Cerebellar cortex (tissue), 1 donor: ENCODE measurements around the gene NDUFAF2.
"Not testable (repeated sequence)": the region's sequence is repeated elsewhere in the genome, so short reads cannot be mapped to it uniquely, and the experiment has no call there.

Experiments used
- DNase-seq: peaks from one replicate; pipeline ENCODE4 v3.0.0-alpha.2; 2015; ENCODE audit warnings: low spot score

The NDUFAF2 gene, protein sequence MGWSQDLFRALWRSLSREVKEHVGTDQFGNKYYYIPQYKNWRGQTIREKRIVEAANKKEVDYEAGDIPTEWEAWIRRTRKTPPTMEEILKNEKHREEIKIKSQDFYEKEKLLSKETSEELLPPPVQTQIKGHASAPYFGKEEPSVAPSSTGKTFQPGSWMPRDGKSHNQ

DNA sequence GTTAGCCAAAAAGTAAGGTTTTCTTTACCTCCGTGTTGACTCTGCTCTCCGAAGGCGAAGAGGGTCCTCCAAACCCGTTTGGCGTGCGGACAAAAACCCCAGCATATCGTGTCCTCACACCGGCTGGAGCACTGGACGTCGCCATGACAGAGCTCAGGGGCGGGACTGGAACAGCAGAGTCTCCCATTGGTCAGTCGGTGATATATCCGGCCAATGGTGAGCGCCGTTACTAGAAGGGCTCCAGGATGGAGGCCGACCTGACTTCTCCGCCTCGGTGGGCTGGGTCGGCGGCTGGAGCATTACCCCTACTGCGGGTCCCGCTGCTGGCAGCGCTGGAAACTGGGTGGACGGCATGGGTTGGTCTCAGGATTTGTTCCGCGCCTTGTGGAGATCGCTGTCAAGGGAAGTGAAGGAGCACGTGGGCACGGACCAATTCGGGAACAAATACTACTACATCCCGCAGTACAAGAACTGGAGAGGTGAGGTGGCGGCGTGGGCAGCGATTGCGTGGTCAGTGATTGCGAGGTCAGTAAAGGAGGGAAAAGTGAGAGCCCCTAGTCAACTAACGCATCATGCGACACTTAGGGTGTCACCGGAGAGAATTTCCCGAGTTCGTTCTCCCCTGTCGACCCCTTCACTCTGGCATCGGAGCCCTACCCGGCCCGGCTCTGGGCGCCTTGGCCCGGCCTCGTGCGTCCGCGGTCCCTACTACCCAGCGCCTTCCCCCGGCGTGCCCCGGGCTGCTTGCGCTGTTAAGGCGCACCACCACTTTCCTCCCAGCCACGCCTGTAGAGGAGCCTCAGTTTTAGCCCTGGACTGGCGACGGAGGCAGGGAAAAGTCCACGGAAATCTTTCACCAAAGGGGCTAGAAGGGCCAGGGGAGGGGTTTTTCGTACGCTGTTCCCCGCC, at the start of gene NDUFAF2, which contains the start of gene ERCC8:
TSS of gene NDUFAF2 (plus strand) at position 302 of the 909 bp plus-strand sequence. CDS start at position 353, 51 bp downstream.
TSS of gene ERCC8 (minus strand) at position 167 of the 909 bp plus-strand sequence. CDS start at position 105, 62 bp downstream.
- DNase-seq: peak; percentile 96

DNA sequence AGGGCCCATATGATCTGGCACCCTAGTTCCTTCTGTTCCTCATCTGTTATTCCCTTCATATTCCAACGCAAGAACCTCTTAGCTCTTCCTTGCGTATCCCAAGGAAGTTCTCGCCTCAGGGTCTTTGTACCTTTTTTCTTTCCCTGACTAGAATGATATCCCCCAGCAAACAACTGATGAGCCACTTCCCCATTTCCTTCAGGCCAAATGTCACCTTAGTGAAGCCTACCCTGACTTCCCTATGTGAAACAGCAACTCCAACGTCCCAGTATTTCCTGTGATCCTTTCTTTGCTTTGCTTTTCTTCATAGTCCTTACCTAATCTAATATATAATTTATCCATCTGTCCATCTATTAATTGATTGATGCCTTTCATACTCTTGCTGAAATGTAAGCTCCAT, 48.0 kb upstream of the NDUFAF2 start:
- no peak for DNase-seq

DNA sequence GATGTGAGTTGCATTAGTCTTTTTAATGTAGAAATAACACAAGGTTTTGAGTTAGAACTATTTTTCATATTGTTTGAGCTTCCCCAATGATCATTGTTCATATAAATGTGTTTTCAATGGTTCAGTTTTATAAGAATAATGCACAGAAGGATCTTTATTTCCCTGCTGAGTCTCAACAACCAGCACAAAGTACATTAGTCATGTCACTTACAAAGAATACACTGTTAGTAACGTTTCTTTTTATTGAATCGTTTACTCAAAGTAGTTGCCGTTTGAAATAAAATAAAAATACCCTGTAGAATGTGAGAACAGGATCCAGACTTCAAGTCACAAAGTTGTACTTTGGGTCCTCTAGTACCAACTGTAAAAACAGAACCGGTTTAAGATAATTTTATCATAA, 41.6 kb upstream of the NDUFAF2 start:
- no peak for DNase-seq

DNA sequence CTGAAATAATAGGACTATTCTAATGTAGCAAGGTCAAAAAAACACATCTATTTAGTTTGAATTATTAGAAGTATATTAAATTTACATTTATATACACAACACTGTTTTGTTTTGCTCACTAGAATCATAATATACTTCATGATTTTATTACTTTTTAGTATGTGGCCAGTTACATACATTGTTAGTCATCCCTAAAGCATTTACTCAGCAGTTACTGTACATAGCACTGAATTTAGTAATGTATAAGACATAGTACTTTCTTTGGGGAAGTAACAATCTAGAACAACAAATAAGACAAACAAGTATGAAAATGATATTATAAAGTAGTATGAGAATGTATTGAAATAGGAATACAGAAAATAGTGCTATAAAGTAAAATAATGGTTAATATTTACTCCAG, 28.4 kb upstream of the NDUFAF2 start:
- DNase-seq: no peak

DNA sequence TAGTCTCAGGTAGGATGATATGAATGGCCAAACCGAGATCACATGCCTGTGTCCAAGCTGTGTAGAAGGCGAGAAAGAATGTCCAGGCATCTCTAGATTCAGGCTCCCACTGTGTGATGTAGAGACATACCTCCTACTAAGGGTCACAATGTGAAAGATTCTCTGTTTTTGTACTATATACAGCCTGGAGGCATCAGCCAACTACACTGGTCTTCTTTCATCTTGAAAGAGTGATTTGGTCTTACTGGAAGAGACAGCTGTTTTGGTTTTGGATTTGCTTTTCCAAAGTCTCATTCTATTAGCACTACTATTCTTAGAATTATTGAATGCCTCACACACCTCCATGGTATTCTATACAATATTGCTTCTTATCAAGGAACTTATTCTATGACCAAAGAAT, 26.5 kb upstream of the NDUFAF2 start:
- no peak for DNase-seq

DNA sequence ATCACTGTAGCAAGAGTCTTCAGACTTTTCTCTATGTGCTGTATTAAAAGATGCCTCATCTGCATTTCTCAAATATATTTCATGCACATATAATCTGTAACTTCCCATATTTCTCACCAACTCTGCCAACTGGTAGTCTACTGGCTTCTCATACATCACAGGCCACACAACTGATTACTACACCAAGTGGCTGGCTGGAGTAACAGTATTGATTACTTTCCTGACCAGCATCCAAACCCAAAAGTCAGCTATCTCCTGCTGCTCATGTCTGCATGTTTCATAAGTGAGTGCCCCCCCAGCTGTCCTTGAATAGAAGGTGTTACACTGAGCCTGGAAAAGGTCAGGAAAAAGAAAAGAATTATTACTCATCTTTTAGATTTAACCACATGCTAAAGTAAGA, 17.6 kb upstream of the NDUFAF2 start:
- no peak for DNase-seq

DNA sequence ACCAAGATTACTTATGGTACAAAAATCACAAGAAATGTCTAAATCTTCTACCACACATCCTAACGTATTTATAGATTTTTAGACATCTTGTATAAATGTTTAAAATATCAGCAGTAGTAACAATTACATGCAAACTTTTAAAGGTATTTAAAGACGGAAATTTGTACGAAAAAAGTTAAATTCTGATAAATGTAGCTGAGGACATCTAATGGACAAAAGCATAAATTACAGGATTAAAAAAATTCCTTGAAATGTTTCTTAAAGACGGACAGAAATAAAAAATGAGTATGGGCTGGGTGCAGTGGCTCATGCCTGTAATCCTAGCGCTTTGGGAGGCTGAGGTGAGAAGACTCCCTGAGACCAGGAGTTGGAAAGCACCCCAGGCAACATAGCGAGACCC, 16.0 kb upstream of the NDUFAF2 start:
- DNase-seq: no peak

DNA sequence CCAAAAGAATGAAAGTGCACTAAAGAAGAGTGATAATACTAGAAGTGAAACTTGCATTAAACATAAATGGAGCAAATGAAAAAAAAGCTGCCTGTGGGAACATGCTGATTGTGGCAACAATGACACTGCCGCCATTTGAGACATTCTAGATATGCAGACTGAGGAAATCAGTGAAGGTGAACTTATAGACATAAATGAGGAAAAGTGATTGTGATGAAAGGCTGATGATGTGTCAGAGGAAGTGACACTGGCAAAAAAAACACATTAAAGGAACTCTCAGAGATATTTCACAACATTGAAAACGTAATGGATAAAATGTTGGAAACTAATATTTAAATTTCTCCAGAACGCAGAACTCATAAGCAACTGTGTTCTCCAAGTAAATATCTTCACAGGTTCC, 1.4 kb upstream of the NDUFAF2 start:
- DNase-seq: no peak

DNA sequence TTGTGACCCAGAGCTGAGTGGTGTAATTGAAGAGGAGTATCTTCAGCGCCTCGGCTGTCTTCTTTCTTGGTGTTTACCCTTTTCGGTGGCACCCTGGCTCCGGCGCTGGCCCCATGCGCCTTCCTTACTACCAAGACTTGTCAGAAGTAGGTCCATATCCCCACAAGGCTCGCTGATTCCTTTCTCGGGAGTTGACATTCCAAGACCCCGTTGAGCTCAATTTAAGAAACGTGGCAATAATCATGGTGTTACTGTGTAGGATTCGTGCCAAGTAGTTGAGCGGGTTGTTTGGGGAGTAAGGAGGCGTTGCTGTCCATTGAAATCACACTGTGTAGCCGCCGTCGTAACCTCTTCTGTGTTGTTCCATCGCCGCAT, 795 bp downstream of the NDUFAF2 start:
- peak; percentile 59 for DNase-seq

DNA sequence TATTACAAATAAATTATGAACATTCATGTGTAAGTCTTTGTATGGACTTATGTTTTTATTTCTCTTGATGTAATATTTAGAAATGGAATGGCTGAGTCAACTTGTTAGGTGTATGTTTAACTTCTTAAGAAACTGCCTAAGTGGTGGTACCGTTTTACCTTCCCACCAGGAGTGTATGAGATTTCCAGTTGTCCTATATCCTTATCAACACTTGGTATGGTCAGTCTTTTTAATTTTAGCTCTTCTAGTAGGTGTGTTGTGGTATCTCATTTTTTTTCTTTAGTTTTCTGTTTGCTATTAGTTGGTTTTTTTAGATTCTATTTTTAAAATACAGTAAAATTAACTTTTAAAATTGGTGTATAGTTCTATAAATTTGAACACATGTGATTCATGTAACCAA, 3.7 kb downstream of the NDUFAF2 start:
- DNase-seq: no peak

DNA sequence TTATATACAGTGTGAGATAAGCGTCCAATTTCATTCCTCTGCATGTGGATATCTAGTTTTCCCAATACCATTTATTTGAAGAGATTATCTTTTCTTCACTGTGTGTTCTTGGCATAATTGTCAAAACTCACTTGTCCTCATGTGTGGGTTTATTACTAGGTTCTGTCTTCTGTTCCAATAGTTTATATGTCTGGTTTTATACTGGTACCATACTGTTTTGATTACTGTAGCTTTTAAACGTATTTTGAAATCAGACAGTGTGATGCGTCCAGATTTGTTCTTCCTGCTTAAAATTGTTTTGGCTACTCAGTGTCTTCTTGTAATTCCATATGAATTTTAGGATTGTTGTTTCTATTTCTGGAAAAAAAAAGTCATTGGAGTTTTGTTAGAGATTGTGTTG, 10.2 kb downstream of the NDUFAF2 start:
- DNase-seq: no peak

DNA sequence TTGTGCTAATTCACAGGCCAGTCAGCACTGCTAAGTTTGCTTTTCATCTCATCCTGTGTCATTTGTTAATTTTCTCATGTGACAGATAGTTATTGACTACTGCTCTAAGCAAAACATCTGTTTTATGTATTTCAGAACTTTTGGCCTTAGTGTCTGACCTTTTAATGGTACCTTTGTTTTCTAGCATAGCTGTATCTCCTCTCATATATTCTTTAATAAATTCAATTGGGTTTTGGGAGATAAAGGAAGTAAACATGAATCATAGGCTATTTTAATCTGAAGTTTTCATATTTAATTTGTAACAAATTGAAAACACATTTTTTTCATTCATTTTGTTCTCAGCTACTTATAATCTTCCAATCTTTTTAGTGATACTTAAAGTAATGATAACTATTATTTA, 13.1 kb downstream of the NDUFAF2 start:
- no peak for DNase-seq

DNA sequence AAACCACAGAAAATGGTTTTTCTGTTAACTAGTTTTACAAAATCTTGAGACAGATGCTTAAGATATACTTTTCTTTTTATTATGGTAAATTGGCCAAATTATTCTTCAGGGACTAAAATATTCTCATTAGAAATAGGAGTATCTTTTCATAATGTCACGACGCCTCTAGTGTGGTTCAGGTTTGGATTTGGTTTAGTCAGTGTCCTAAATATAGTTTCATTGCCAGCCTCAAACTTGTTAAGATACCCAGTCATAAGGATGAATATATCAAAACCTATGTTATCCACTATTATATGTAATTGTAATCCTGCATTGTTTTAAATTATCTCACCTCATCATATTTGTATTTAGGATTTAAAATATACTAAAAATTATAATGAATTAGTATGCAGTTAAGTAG, 13.7 kb downstream of the NDUFAF2 start:
- no peak for DNase-seq

DNA sequence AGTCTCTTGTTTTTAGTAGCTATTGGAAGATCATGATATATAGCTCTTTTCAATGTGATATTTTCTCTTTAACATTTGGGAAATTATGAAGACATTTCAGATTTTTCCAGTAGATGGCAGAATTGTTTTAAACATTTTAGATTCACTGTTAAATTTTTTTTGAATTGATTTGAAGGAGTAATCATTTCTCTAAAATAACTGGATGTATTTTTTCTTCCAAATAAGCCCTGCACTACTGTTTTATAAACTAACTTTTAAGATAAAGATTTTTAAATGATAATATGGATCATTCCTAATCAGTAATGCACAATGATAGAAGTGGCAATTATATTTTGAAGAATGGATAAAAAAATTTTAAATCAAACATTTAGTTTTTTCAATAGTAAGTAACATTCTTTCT, 14.2 kb downstream of the NDUFAF2 start:
- DNase-seq: peak; percentile 33

DNA sequence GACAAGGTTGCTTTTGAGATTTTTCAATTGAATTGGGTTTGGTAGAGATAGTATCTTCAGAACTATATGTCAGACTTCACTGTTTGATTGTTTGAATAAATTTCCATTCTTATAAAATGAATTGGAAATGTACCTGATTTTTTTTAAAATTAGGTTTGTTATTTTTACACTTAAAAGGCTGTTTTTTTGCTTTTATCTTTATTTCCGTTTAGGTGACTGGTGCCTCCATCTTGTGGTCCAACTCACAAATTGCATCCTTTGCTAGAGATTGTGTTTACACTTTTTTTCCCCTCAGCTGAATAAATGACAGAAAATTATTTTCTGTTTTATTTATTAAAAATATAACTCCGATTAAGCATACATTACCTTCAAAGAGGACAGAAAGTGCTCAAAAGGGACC, 15.6 kb downstream of the NDUFAF2 start:
- peak; percentile 20 for DNase-seq

DNA sequence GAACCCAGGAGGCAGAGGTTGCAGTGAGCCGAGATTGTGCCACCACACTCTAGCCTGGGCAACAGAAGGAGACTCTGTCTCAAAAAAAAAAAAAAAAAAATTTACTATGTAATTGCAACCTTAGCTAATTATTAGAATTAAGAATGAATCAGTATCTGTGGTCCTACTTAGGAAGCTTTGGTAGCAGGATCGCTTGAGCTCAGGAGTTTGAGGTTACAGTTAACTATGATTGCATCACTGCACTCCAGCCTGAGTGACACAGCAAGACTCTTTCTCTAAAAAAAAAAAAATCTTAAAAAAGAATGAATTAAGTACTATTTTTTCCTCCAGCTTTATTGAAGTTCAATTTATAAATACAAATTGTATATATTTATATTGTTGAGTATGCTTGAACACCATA, 16.7 kb downstream of the NDUFAF2 start:
- no peak for DNase-seq

DNA sequence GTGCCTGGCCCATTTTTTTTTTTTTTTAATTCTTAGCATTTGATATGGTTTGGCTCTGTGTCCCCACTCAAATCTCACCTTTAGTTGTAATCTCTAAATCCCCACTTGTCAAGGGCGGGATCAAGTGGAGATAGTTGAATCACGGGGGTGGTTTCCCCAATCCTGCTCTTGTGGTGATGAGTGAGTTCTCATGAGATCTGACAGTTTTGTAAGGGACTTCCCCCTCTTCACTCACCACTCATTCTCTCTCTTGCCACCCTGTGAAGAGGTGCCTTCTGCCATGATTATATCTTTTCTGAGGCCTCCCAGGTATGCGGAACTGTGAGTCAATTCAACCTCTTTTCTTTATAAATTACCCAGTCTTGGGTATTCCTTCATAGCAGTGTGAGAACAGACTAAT, 27.2 kb downstream of the NDUFAF2 start:
- no peak for DNase-seq

DNA sequence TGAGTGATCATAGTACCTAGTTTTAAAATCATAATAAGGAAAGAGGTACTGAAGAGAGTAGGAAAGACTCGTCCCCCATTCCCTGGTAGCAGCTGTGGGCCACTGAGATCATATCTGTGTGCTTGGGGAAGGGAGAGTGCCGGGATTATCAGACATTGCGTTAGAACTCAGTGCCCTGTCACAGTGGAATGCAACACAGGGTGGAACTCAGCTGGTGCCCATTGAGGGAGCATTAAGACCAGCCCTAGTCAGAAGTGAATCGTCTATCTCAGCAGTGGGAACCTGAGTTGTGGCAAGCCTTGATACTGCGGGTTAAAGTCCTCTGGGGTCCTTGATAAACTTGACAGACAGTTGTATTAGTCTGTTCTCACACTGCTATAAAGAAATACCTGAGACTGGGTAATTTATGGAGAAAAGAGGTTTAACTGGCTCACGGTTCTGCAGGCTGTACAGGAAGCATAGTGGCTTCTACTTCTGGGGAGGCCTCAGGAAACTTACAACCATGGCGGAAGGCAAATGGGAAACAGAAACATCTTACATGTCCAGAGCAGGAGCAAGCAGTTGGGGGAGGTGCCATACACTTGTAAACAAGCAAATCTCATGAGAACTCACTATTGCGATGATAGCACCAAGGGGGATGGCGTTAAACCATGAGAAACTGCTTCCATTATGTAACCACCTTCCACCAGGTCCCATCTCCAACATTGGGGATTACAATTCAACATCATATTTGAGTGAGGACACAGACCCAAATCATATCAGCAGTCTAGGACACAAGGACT, 33.1 kb downstream of the NDUFAF2 start:
- no peak for DNase-seq

DNA sequence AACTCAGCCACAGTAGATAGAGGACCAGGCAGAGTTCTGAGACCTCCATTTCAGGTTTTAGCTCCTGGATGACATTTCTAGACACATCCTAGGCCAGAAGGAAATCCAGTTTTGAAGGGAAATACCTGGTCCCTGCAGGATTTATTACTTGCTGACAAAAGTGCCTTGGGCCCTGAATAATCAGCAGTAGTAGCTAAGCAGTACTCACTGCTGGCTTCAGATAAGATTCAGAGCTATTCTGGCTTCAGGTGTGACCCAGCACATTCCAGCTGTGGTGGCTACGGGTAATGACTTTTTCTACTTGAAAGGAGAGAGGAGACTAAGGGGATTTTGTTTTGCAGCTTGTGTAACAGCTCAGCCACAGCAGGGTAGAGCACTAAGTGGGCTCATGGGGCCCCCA, 34.0 kb downstream of the NDUFAF2 start:
- no peak for DNase-seq

DNA sequence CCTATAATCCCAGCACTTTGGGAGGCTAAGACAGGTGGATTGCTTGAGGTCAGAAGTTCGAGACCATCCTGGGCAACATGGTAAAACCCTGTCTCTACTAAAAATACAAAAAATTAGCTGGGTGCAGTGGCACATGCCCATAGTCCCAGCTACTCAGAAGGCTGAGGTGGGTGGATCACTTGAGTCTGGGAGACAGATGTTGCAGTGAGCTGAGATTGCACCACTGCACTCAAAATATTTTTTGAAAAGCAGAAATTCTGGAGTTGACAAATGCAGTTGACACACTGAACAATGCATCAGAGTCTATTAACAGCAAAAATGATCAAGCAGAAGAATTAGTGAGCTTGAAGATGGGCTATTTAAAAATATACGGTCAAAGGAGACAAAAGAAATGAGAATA, 35.5 kb downstream of the NDUFAF2 start:
- no peak for DNase-seq

DNA sequence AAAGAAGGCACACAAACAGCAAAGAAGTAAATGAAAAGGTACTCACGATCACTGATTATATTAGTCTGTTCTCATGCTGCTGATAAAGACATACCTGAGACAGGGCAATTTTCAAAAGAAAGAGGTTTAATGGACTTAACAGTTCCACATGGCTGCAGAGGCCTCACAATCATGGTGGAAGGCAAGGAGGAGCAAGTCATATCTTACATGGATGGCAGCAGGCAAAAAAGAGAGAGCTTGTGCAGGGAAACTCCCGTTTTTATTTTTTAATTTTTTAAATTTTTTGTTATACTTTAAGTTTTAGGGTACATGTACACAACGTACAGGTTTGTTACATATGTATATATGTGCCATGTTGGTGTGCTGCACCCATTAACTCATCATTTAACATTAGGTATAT, 37.1 kb downstream of the NDUFAF2 start:
- DNase-seq: not testable (repeated sequence)

DNA sequence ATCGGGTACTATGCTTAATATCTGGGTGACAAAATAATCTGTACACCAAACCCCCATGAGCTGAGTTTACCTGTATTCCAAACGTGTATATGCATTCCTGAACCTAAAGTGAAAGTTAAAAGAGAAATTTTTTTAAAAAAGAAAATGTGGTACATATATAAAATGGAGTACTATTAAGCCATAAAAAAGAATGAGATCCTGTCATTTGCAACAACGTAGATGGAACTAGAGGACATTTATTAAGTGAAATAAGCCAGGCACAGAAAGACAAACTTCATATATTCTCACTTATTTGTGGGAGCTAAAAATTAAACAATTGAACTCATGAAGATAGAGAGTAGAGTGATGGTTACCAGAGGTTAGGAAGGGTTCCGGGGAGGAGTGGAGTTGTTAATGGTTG, 44.8 kb downstream of the NDUFAF2 start:
- DNase-seq: no peak

DNA sequence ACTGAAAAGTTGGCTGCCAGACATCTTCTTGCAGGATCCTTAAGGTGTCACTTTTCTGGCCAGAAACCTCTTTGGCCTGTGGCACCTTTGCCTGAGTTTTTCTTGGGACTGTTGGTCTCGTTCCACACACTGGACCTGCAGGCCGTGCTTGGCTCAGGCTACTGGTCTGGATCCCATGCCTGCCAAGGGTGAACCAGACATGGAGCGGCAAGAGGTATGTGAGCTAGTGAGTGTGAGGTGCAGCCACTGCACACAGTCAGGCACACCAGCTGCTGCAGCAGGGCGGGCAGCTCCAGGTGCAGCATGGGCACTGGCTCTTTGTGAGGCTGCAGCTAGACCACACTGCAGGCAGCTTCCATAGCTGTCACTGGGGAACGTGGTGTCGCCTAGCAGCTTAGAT, 47.9 kb downstream of the NDUFAF2 start:
- DNase-seq: no peak
